ENCODE data around the gene PIP4K2A. TPM values are rescaled to one million over a fixed set of nuclear protein-coding genes. Genes with fewer than 3 reads are reported as not detected.
A peak's percentile ranks its signal among the peaks of the same experiment; 100 is the strongest.
"Not testable (repeated sequence)": the region's sequence is repeated elsewhere in the genome, so short reads cannot be mapped to it uniquely, and the experiment has no call there.

Gene PIP4K2A
- total RNA-seq, 8 experiments from 2014 or later, result 16.2 to 39.4 (median 32.4) TPM

DNA sequence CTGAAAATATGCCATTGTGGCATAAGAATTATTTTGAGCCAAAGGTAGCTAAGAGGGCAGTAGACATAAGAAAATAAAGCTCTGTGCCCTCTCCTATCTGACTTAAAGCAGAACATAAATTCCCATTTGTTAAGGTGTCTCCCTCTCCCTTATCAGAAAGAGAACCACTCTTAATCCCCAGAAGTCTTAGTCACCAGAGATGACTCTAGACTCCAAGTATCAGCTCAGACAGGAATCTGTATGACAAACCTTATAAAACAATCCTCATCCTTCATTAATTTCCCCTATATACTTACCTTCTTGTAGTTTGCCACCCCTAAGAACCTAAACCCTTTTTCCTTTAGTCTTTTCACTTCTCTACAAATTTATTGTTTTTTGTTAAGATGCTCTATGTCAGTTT is 21.8 kb upstream of the PIP4K2A start:
- Histone ChIP-seq H3K4me1 (replicated peaks in 1 of 2) (no peaks in the 10 kb centered on the region), H3K27ac (no peak overlapping the region), H3K4me3 (no peak overlapping the region)
- ATAC-seq (replicated peaks in 6 of 8), result no peak
- in situ Hi-C loops (cut with MboI; ENCODE audit: low pct_unique_long_range_greater_than_20kb in 2 of 9, low sequenced_read_pairs in 9 of 9, unreplicated experiment in 9 of 9), result no loop called here

DNA sequence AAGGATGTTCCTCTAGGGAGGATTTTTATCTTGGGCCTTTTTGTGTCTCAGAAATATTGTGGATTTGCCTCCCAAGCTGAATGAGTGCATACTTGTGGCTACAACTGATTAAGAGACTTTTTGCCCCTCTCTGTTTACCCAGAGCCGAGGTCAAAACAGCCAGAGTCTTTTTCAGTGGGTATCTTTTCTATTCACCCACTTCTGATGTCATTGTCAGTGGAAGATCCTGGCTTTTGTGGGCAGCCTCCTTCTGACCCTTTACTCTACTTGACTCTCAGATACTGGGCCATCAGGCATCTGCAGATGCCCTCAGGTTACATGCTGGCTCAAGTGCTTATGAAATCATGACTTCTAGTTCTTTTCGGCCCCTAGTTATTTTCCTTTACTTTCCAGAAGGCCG is 19.6 kb upstream of the PIP4K2A start:
- in situ Hi-C loops (cut with MboI; ENCODE audit: low pct_unique_long_range_greater_than_20kb in 2 of 9, low sequenced_read_pairs in 9 of 9, unreplicated experiment in 9 of 9), result no loop called here
- Histone ChIP-seq H3K4me3 (no peak overlapping the region), H3K4me1 (replicated peaks in 1 of 2) (no peaks in the 10 kb centered on the region), H3K27ac (no peak overlapping the region)
- ATAC-seq (replicated peaks in 6 of 8), result no peak
- WGBS, 10 experiments, result 40 to 100% (median 83%) methylated on average over 1 to 3 of the region's 3 CpGs

DNA sequence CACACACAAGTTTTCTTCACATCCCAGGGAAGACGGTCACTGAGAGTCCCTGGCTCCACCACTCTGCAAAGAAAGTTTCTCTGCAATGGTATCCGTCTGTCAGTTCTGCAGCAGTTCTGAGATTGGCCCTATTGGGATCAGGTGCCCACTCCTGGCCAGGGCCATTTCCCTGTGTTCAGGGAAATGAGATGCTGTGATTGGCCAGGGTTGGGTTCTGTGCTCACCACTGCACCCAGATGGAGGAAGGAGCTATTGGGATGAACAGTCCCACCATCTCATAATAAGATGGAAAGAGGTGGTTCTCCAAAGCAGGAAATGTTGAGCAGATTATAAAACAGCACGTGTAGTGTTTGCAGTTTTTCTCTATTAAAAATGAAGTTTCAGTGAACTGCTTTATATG is 13.3 kb upstream of the PIP4K2A start:
- H3K27ac ChIP-seq, result no peak overlapping the region
- ATAC-seq (replicated peaks in 6 of 8), result peak in 1 of 8 experiments; percentile 35
- WGBS, 10 experiments, result 0 to 92% (median 62%) methylated on average over 1 to 3 of the region's 3 CpGs; no CpG with 5 or more reads in 2 of the 10 experiments
- no peak overlapping the region for H3K4me3 ChIP-seq
- no peaks in the 10 kb centered on the region for H3K4me1 ChIP-seq (replicated peaks in 1 of 2)
- in situ Hi-C loops (cut with MboI; ENCODE audit: low pct_unique_long_range_greater_than_20kb in 2 of 9, low sequenced_read_pairs in 9 of 9, unreplicated experiment in 9 of 9), result no loop called here

DNA sequence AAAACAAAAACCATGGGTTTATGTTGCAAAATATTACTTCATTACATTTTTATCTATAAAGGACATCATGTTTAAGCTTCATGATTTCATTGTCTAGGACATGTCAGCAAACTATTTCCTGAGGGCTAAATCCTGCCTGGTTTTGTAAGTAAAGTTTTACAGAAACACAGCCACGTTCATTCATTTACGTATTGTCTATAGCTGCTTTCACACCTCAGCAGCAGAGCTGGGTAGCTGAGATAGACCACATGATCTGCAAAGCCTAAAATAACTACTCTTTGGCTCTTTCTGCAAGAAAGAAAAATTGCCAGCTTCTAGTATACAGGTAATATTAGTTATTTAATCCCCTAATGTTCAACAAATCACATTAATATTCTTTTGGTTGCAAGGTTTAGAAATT is 12.7 kb upstream of the PIP4K2A start:
- no peak for ATAC-seq (replicated peaks in 6 of 8)
- Histone ChIP-seq H3K4me3 (no peak overlapping the region), H3K4me1 (replicated peaks in 1 of 2) (no peaks in the 10 kb centered on the region), H3K27ac (no peak overlapping the region)
- in situ Hi-C loops (cut with MboI; ENCODE audit: low pct_unique_long_range_greater_than_20kb in 2 of 9, low sequenced_read_pairs in 9 of 9, unreplicated experiment in 9 of 9), result no loop called here
- 0 to 89% (median 60%) methylated on average over 1 to 2 of the region's 2 CpGs; no CpG with 5 or more reads in 2 of the 10 experiments for WGBS, 10 experiments

DNA sequence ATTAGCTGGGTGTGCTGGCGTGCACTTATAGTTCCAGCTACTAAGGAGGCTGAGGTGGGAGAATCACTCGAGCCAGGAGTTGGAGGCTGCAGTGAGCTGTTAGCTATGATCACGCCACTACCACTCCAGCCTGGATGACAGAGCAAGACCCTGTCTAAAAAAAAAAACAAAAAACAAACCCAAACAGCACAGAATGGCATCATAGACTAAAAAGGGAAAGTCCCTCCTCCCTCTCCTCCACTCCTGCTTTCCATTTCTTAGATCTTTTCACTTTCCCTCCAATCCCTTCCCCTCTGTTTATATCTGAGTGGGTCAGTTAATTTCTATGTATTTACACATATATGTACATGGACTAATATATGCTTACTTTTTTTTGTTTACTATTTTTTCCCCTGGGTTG is 10.4 kb upstream of the PIP4K2A start:
- no peaks in the 10 kb centered on the region for H3K4me1 ChIP-seq (replicated peaks in 1 of 2)
- H3K4me3 ChIP-seq, result no peak overlapping the region
- 20 to 100% (median 94%) methylated on average over 1 to 3 of the region's 3 CpGs; no CpG with 5 or more reads in 5 of the 10 experiments for WGBS, 10 experiments
- no peak overlapping the region for H3K27ac ChIP-seq
- no peak for ATAC-seq (replicated peaks in 6 of 8)
- in situ Hi-C loops (cut with MboI; ENCODE audit: low pct_unique_long_range_greater_than_20kb in 2 of 9, low sequenced_read_pairs in 9 of 9, unreplicated experiment in 9 of 9), result no loop called here

DNA sequence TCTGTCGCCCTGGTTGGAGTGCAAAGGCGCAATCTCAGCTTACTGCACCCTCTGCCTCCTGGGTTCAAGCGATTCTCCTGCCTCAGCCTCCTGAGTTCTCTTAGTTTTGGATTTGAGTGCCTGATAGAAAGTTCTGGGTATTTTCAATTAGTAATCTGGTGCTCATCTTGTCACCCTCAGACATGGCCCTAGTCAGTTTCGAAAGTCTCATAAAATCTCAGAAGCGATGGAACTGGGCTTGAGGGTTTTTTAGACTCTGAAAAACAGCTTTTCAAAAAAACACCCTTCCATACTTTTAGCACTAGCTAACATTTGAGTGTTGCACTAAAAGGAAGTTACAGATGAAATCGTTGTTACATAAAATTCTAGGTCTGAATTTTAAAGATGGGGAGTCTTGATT is 9.4 kb upstream of the PIP4K2A start:
- H3K27ac ChIP-seq, result no peak overlapping the region
- in situ Hi-C loops (cut with MboI; ENCODE audit: low pct_unique_long_range_greater_than_20kb in 2 of 9, low sequenced_read_pairs in 9 of 9, unreplicated experiment in 9 of 9), result no loop called here
- 53 to 100% (median 86%) methylated on average over 1 to 6 of the region's 6 CpGs for WGBS, 10 experiments
- H3K4me1 ChIP-seq (replicated peaks in 1 of 2), result peaks cover 0 to under 1% of the 10 kb centered on the region in 2 donors
- H3K4me3 ChIP-seq, result no peak overlapping the region
- no peak for ATAC-seq (replicated peaks in 6 of 8)

DNA sequence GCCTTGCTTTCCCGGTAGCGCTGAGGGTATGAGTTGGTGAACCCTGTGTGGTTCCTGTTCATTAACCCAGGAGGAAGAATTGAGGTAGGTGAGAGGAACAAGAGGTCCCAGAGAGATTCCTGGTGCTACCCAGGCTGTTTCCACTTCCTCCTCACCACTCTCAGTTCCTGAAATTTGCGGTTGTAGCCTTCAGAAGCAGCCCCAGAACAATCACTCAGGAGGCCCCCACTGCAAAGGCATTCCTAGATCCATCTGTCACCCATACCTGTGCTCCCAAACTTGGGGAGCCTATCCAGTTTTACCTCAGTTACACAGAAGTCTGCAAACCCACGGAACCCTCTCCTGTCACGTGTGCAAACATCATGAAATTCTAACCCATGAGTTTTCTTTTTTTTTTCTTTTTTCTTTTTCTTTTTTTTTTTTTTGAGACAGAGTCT is 9.0 kb upstream of the PIP4K2A start:
- WGBS, 10 experiments, result 50 to 97% (median 93%) methylated on average over 2 to 4 of the region's 5 CpGs; no CpG with 5 or more reads in 1 of the 10 experiments
- Histone ChIP-seq H3K4me3 (no peak overlapping the region), H3K4me1 (replicated peaks in 1 of 2) (peaks cover 4 to 5% of the 10 kb centered on the region in 2 donors), H3K27ac (no peak overlapping the region)
- ATAC-seq (replicated peaks in 6 of 8), result no peak
- in situ Hi-C loops (cut with MboI; ENCODE audit: low pct_unique_long_range_greater_than_20kb in 2 of 9, low sequenced_read_pairs in 9 of 9, unreplicated experiment in 9 of 9), result no loop called here

DNA sequence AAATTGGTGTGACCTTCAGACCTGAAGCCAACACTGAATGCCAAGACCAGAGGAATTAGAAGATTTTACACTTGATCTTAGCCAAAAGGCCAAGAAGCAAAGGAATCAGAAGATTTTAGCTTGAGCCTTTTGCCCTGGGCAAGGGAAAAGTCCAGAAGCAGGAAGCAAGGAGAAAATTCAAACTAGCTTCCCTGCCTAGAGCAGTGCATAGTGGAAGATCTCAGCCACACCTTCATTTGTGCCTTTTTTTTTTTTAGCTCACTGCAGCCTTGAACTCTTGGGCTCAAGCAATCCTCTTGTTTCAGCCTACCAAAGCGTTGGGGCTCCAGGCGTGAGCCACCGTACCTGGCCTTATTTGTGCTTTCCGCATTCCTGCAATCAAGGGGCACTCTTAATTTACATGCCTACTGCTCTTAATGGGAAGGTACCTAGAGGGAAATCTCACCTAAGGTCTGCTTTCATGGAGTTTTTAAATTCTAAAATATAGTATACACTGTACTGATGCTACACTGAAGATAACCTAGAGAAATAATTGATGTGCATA is 8.3 kb upstream of the PIP4K2A start:
- 33 to 100% (median 65%) methylated on average over 1 to 4 of the region's 4 CpGs; no CpG with 5 or more reads in 4 of the 10 experiments for WGBS, 10 experiments
- H3K27ac ChIP-seq, result no peak overlapping the region
- in situ Hi-C loops (cut with MboI; ENCODE audit: low pct_unique_long_range_greater_than_20kb in 2 of 9, low sequenced_read_pairs in 9 of 9, unreplicated experiment in 9 of 9), result no loop called here
- no peak overlapping the region for H3K4me3 ChIP-seq
- peak in 3 of 8 experiments; percentile 35 to 87 (median 72) for ATAC-seq (replicated peaks in 6 of 8)
- H3K4me1 ChIP-seq (replicated peaks in 1 of 2), result peaks cover 6 to 7% of the 10 kb centered on the region in 2 donors

DNA sequence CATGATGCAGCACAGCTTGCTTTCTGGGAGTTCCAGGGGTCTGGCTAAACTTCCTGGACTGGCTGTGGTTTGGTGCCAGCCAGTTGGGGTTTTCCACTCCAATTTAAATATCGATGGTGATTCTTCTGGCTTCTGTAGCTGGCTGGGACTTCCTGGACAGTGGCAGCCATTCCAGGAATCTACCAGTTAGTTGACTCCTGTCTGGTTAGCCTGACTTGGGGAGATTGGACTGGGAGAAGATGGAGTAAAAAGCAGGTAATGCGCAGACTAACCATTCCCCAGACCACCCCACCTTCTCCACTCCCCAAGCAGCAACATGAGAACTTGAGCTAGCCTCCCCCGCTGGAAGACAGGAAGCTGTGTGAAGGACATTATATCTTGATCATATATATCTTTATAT is 6.3 kb upstream of the PIP4K2A start:
- in situ Hi-C loops (cut with MboI; ENCODE audit: low pct_unique_long_range_greater_than_20kb in 2 of 9, low sequenced_read_pairs in 9 of 9, unreplicated experiment in 9 of 9), result no loop called here
- ATAC-seq (replicated peaks in 6 of 8), result no peak
- 40 to 100% (median 96%) methylated on average over 1 to 2 of the region's 3 CpGs; no CpG with 5 or more reads in 2 of the 10 experiments for WGBS, 10 experiments
- Histone ChIP-seq H3K4me3 (no peak overlapping the region), H3K27ac (no peak overlapping the region), H3K4me1 (replicated peaks in 1 of 2) (peaks cover 6 to 7% of the 10 kb centered on the region in 2 donors)

DNA sequence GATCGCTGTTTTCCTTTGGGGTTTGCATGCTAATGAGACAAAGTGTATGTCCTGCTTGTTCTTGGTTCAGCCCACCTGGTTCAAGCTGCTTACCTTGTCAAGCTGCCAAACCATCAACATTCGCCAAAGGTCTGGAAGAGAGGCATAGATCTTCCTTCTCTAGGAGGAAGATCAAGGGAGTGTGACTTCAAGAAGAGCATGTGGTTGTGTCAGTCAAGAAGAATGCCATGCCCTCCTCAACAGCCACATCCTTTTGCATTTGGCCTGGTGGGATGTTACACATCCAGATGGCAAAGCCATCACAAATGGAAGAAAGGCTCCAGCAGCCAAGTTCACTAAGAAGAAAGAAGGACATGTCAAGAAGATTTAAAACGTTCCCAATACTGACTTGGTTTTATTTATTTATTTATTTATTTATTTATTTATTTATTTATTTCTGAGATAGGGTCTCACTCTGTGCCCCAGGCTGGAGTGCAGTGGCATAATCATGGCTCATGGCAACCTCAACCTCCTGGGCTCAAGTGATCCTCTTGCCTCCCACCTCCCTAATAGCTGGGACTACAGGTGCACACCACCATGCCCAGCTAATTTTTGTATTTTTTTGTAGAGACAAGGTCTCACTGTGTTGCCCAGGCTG is 5.1 kb upstream of the PIP4K2A start:
- 20 to 100% (median 94%) methylated on average over 1 to 3 of the region's 3 CpGs; no CpG with 5 or more reads in 1 of the 10 experiments for WGBS, 10 experiments
- H3K27ac ChIP-seq, result no peak overlapping the region
- no peak for ATAC-seq (replicated peaks in 6 of 8)
- peaks cover 6 to 7% of the 10 kb centered on the region in 2 donors for H3K4me1 ChIP-seq (replicated peaks in 1 of 2)
- no peak overlapping the region for H3K4me3 ChIP-seq
- in situ Hi-C loops (cut with MboI; ENCODE audit: low pct_unique_long_range_greater_than_20kb in 2 of 9, low sequenced_read_pairs in 9 of 9, unreplicated experiment in 9 of 9), result no loop called here

DNA sequence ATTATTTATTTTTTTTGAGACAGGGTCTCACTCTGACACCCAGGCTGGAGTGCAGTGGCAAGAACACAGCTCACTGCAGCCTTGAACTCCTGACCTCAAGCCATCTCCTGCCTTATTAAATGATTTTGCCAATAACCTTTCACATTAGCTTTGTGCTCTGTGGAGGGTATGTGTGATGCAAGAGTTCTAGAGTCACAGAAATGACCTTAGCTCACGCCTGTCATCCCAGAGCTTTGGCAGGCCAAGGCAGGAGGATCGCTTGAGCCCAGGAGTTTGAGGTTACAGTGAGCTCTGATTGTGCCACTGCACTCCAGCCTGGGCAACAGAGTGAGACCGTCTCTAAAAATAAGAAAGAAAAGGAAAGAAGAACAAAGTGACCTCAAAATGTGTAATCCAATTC is 4.3 kb upstream of the PIP4K2A start:
- WGBS, 10 experiments, result 46 to 100% (median 84%) methylated on average over 1 to 3 of the region's 3 CpGs; no CpG with 5 or more reads in 2 of the 10 experiments
- H3K27ac ChIP-seq; H3K4me3 ChIP-seq; H3K4me1 ChIP-seq (replicated peaks in 1 of 2); in situ Hi-C loops (cut with MboI; ENCODE audit: low pct_unique_long_range_greater_than_20kb in 2 of 9, low sequenced_read_pairs in 9 of 9, unreplicated experiment in 9 of 9): not testable (repeated sequence)
- peak in 2 of 8 experiments; percentile 2 to 30 for ATAC-seq (replicated peaks in 6 of 8)

DNA sequence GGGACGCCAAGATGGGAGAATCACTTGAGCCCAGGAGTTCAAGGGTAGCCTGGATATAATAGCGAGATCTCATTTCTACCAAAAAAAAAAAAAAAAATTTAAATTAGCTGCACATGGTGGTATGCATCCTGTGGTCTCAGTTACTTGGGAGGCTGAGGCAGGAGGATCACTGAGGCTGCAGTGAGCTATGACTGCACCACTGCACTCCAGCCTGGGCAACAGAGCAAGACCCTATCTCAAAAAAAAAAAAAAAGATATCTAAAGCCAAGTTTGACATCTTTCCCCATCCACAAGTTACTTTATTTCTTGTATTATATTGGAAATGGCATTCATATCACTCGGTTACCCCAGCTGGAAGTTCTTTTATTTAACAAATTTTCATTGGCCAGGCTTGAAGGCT is 3.4 kb upstream of the PIP4K2A start:
- Histone ChIP-seq H3K4me1 (replicated peaks in 1 of 2) (peaks cover 6 to 8% of the 10 kb centered on the region in 2 donors), H3K4me3 (no peak overlapping the region), H3K27ac (no peak overlapping the region)
- no peak for ATAC-seq (replicated peaks in 6 of 8)
- in situ Hi-C loops (cut with MboI; ENCODE audit: low pct_unique_long_range_greater_than_20kb in 2 of 9, low sequenced_read_pairs in 9 of 9, unreplicated experiment in 9 of 9), result no loop called here
- 40 to 100% (median 77%) methylated on average over 1 to 3 of the region's 3 CpGs; no CpG with 5 or more reads in 1 of the 10 experiments for WGBS, 10 experiments

DNA sequence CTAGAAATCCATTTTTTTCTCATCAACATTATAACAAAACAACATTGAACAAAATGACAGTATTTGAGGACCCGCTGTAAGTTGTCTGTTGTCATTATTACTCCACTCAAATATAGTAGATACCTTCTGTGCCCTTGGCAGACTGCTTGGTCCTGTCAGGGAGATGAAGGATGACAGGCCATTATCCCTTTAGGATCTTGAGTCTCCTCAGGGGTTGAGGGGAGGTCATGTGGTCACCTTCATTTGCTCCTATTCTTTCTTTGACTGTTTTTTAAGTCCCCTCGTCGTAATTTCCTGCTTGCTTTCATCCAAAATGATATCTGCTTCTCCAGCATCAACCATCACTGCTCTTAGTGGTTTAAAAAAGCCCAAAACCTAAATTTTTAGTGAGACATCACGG is 2.6 kb upstream of the PIP4K2A start:
- 20 to 100% (median 63%) methylated on average over 1 to 4 of the region's 4 CpGs; no CpG with 5 or more reads in 1 of the 10 experiments for WGBS, 10 experiments
- Histone ChIP-seq H3K27ac (no peak overlapping the region), H3K4me3 (no peak overlapping the region), H3K4me1 (replicated peaks in 1 of 2) (peaks cover 6 to 14% of the 10 kb centered on the region in 2 donors)
- in situ Hi-C loops (cut with MboI; ENCODE audit: low pct_unique_long_range_greater_than_20kb in 2 of 9, low sequenced_read_pairs in 9 of 9, unreplicated experiment in 9 of 9), result no loop called here
- ATAC-seq (replicated peaks in 6 of 8), result no peak

DNA sequence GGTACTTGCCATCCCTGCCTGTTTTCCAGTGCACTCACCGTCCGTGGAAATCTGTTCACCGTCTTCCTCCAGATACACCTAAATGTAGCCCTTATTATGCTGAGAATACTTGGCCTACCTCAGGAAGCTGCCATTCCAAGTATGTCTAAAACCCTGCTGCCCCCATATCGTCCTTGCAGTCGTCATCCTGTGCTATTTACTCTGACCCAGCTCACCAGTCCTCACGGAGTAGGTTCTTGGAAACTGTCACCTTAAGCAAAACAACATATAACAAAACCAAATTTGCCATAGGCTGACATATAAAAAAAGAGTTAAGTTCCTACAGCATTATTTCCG is 880 bp upstream of the PIP4K2A start:
- Histone ChIP-seq H3K27ac (no peak overlapping the region), H3K4me1 (replicated peaks in 1 of 2) (peaks cover 6 to 20% of the 10 kb centered on the region in 2 donors), H3K4me3 (peak overlapping the region in 1 of 5 donors; percentile 80)
- ATAC-seq (replicated peaks in 6 of 8), result no peak
- in situ Hi-C loops (cut with MboI; ENCODE audit: low pct_unique_long_range_greater_than_20kb in 2 of 9, low sequenced_read_pairs in 9 of 9, unreplicated experiment in 9 of 9), result no loop called here
- WGBS, 10 experiments, result 81 to 96% (median 92%) methylated on average over 3 to 7 of the region's 7 CpGs; no CpG with 5 or more reads in 3 of the 10 experiments

All from motor neuron (in vitro differentiated cells).